Neural crest cell (in vitro differentiated cells): Measurements from ENCODE around the gene TMPRSS6. TPM values are rescaled to one million over a fixed set of nuclear protein-coding genes. Genes with fewer than 3 reads are reported as not detected.
A peak's percentile ranks its signal among the peaks of the same experiment; 100 is the strongest.

Experiments used
- DNase-seq: peaks from one replicate; pipeline ENCODE4 v3.0.0; 2021; ENCODE audit warnings: low read depth, mixed read lengths, low spot score
- H3K27ac Mint-ChIP-seq: one replicate; pipeline ENCODE4 v1.8.0; 2021; ENCODE audit warnings: mild to moderate bottlenecking, mixed read lengths; ENCODE audit not compliant: unreplicated experiment
- H3K27me3 Mint-ChIP-seq: 2 replicates; pipeline ENCODE4 v1.8.0; 2021; ENCODE audit warnings: low read depth, mild to moderate bottlenecking, mixed read lengths
- H3K36me3 Mint-ChIP-seq: 2 replicates; pipeline ENCODE4 v1.8.0; 2021; ENCODE audit warnings: low read depth, mild to moderate bottlenecking, mixed read lengths
- H3K4me1 Mint-ChIP-seq: 2 replicates; pipeline ENCODE4 v1.8.0; 2021; ENCODE audit warnings: mixed read lengths
- H3K4me3 Mint-ChIP-seq: one replicate; pipeline ENCODE4 v1.8.0; 2021; ENCODE audit warnings: mild to moderate bottlenecking, mixed read lengths
- H3K9me3 Mint-ChIP-seq: 2 replicates; pipeline ENCODE4 v1.8.0; 2021; ENCODE audit warnings: mixed read lengths
- total RNA-seq: library from RNA; stranded (reverse); gene quantifications from 2 replicates; pipeline ENCODE4 v1.2.1, GENCODE V29; 2021
- TF ChIP-seq, protein P1 (sequence below): fragments of 200-600 bp; sonication (generic); conservative IDR thresholded peaks from 2 replicates; pipeline ENCODE4 v1.5.0; 2021; ENCODE audit warnings: antibody characterized with exemption, mild to moderate bottlenecking

Gene TMPRSS6
- total RNA-seq, 1 donor from 2014 or later: not detected

DNA sequence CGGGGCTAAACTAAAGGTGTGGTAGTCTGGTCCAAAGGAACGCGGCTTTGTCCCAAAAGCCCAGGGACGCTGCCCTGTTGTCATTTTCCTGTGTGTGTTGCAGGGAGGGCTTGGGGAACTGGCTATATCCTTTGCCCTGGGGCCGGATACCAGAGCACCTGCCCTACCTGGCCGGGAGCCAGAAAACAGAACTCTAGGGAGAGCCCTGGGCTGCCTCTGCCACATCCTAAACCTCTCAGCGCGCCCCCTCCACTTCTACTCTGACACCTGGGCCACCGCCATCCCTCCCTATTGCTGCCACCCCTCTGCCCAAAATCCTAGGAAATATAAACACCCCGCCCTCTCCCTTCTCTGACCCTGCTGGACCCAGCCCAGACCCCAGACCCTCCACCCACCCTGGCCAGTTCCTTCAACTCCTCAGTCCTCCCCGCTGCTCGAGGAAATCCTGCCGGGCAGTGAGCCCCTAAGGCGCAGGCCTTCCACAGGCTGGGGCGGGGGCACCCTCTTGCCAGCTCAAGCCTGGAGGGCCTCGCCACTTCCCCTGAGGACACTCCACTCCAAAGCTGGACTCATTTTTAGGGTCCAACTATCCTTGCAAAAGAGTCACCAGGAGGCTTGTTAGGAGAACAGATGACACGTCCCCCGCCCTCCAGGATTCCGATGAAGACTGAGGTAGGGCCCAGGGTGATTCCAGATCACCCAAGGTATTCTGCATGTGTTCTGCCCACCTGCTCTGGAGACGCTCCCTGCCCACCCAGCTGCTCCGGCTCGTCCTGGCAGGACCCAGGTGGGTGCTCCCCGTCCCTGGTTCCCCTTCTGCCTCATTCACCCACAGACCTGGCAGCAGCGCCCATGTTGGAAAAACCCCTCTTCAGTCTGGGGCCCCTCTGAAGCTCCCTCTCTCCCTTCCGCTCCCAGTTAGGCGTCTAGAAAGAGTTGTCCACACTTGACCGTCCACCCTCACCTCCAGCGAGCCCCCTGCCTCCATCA, 45.8 kb downstream of the TMPRSS6 start:
- Mint-ChIP-seq H3K9me3 (no peaks in the 10 kb centered on the region), H3K4me3 (no peak overlapping the region), H3K27ac (peak overlapping the region; percentile 92), H3K27me3 (peaks cover 25% of the 10 kb centered on the region), H3K36me3 (no peaks in the 10 kb centered on the region), H3K4me1 (no peaks in the 10 kb centered on the region)
- TF ChIP-seq, protein P1, sequence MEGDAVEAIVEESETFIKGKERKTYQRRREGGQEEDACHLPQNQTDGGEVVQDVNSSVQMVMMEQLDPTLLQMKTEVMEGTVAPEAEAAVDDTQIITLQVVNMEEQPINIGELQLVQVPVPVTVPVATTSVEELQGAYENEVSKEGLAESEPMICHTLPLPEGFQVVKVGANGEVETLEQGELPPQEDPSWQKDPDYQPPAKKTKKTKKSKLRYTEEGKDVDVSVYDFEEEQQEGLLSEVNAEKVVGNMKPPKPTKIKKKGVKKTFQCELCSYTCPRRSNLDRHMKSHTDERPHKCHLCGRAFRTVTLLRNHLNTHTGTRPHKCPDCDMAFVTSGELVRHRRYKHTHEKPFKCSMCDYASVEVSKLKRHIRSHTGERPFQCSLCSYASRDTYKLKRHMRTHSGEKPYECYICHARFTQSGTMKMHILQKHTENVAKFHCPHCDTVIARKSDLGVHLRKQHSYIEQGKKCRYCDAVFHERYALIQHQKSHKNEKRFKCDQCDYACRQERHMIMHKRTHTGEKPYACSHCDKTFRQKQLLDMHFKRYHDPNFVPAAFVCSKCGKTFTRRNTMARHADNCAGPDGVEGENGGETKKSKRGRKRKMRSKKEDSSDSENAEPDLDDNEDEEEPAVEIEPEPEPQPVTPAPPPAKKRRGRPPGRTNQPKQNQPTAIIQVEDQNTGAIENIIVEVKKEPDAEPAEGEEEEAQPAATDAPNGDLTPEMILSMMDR: no peak
- no peak for DNase-seq

DNA sequence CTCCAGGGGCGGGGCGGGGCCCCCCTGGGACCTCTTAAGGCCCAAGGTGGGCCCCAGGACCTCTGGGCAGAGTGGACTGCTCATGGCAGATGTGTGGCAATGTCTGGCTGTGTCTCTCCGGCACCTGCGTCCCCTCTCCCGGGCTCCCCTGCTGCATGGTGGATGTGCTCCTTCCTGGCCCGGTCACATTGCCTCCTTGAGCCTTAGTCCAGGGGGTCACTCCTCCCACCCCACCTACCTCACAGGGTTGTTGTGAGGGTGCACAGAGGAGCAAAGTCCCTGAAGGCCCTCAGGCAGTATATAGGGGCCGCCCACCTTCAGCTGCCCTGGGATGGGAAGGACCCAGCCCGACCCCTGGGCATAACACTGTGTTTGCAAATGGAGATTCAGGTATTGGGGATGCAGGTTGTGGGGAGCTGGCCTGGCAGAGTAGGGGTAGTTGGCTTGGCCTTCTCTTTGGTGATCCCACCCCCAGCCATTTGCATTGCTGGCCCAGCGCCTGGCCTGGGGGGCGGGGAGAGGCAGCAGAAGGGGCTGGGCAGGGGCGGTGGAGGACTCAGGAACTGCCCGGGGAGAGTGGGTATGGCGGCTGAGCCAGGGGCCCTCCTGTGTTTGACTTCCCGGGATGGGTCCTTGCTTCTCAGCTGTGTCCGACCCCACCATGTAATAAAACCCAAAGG, 46.7 kb downstream of the TMPRSS6 start:
- Mint-ChIP-seq H3K4me1 (no peaks in the 10 kb centered on the region), H3K4me3 (no peak overlapping the region)

GRCh38 chr22:37062376-37062675, 47.2 kb downstream of the TMPRSS6 start:
- Mint-ChIP-seq H3K36me3 (no peaks in the 10 kb centered on the region), H3K4me3 (no peak overlapping the region), H3K27me3 (peaks cover 11% of the 10 kb centered on the region), H3K9me3 (no peaks in the 10 kb centered on the region), H3K27ac (no peak overlapping the region), H3K4me1 (no peaks in the 10 kb centered on the region)
- DNase-seq: no peak
- TF ChIP-seq, protein P1: no peak

More for the DNA sequence above, 46.7 kb downstream of the TMPRSS6 start:
- TF ChIP-seq, protein P1: no peak
- Mint-ChIP-seq H3K36me3 (no peaks in the 10 kb centered on the region), H3K9me3 (no peaks in the 10 kb centered on the region), H3K27ac (no peak overlapping the region), H3K27me3 (peaks cover 16% of the 10 kb centered on the region)
- no peak for DNase-seq

DNA sequence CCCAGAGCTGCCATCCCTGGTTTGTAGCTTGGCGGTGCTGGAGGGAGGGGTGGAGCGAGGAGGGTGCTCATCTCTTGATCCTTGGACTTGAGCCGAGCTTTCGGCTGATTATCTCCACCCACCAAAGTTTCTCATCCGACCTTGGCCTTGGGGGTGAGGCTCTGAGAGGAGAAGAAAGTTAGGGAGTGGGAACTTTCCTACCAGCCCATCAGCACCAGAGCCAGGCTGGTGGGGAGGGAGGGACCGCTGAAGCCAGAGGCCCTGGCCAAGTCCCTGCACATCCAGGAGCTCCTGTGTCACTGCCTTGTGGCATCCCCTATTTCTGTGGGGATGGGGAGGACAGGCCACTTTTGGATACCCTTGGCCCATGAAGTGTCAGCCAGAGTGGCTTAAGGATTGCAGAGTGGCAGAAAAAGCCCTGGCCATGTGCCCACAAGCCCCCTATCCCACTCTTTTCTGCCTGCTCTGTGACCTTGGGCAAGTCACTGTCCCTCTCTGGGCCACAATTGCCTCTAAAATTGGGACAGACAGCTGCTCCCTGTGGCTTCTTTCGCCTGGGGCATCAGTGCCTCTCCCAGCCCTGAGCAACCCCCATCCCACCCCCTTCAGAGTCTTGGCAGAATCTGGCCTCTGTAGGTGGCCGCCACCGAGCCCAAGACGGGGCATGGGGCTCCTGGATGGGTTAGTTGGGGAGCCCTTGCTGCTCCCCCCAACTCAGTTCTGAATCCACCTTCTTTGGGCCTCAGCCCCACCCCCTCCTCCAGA, 47.7 kb downstream of the TMPRSS6 start:
- TF ChIP-seq, protein P1: no peak
- peaks cover 7% of the 10 kb centered on the region for H3K27me3 Mint-ChIP-seq

More for the DNA sequence above, 47.7 kb downstream of the TMPRSS6 start:
- Mint-ChIP-seq H3K4me3 (no peak overlapping the region), H3K36me3 (peaks cover 2% of the 10 kb centered on the region), H3K4me1 (no peaks in the 10 kb centered on the region), H3K27ac (no peak overlapping the region), H3K9me3 (no peaks in the 10 kb centered on the region)
- DNase-seq: no peak
